Measurements from ENCODE around the gene RAB7B. TPM values are rescaled to one million over a fixed set of nuclear protein-coding genes. Genes with fewer than 3 reads are reported as not detected.

Gene RAB7B
- total and polyA plus RNA-seq, 4 donors = 0.08 to 0.89 (median 0.20) TPM; not detected in 1

DNA sequence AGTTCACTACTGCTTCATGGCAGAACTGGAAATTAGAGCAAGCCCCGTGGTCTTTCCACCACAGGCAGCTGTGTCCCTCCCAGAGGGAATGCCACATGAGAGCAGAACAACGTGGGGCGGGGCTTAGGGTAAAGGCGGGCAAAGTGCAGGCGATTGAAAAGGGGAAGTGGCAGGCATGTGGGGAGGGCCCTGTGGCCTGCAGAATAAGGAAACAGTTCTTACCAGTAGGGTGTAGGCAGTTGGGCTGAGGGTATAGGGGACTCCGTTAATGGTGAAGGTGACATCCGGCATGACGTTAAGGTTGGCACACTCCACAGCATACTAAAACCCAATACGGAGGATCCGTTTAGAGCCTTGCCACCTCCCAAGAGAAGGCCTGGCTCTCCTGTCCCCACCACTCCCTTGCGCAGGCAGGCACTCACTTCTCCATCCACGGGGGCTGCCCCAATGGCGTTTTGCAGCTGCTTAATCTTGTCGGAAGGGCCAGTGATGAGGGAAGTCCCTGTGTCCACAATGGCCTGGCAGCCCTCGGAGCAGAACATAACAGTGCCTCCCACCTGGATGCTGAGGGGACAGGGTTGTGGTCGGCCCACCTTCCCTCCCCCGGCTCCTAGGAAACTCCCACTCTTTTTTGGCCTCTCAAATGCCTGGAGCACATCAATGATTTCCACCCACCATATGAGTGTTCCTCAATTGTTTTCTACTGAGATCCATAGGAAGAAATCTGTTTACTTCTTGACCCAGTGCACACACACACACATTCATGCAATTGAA lies 9.1 kb upstream of the RAB7B start (continued):
- TF ChIP-seq HNF4G (IDR thresholded peaks at IDR 0.05) (no peak), TAF1 (conservative IDR thresholded peaks at IDR 0.05) (no peak), HNF4A (conservative IDR thresholded peaks at IDR 0.05) (no peak)
- TF ChIP-seq, protein P1, sequence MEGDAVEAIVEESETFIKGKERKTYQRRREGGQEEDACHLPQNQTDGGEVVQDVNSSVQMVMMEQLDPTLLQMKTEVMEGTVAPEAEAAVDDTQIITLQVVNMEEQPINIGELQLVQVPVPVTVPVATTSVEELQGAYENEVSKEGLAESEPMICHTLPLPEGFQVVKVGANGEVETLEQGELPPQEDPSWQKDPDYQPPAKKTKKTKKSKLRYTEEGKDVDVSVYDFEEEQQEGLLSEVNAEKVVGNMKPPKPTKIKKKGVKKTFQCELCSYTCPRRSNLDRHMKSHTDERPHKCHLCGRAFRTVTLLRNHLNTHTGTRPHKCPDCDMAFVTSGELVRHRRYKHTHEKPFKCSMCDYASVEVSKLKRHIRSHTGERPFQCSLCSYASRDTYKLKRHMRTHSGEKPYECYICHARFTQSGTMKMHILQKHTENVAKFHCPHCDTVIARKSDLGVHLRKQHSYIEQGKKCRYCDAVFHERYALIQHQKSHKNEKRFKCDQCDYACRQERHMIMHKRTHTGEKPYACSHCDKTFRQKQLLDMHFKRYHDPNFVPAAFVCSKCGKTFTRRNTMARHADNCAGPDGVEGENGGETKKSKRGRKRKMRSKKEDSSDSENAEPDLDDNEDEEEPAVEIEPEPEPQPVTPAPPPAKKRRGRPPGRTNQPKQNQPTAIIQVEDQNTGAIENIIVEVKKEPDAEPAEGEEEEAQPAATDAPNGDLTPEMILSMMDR (IDR thresholded peaks at IDR 0.05; ENCODE audit: low read depth, low read length, missing input control) = no peak

DNA sequence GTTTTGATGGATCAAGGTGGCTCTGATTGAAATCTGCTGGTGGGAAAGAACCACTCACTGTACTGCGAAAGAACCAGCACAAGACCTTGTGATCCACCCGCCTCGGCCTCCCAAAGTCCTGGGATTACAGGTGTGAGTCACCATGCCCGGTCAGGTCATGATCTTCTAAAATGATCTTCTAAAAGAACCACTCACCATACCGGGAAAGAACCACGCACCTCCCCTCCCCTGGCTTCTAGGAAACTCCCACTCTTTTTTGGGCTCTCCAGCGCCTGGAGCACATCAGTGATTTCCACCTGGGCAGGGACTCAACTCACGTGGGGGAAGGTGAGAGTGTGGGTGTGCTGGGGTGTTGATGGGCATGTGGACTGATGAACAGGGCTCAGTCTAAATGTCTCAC lies 7.9 kb upstream of the RAB7B start:
- H3K9ac ChIP-seq (ENCODE audit: low read depth in 1 of 2, low read length in 2 of 2) = no peak overlapping the region
- H3K27me3 ChIP-seq (ENCODE audit: control insufficient read depth in 4 of 4, insufficient read depth in 4 of 4, low read length in 3 of 4) = no peaks in the 10 kb centered on the region
- DNase-seq (ENCODE audit: low spot score) = no peak
- H3K9me3 ChIP-seq (ENCODE audit: control insufficient read depth in 4 of 4, low read length in 3 of 4) = no peaks in the 10 kb centered on the region
- TF ChIP-seq FOXA1 (IDR thresholded peaks at IDR 0.05) (no peak), YY1 (IDR thresholded peaks at IDR 0.05) (no peak), RAD21 (IDR thresholded peaks at IDR 0.05) (no peak), HNF4A (conservative IDR thresholded peaks at IDR 0.05) (no peak), GABPA (IDR thresholded peaks at IDR 0.05 in 1 of 2, conservative IDR thresholded peaks at IDR 0.05 in 1 of 2) (no peak), FOXA2 (IDR thresholded peaks at IDR 0.05) (no peak)
- TF ChIP-seq, protein P2, sequence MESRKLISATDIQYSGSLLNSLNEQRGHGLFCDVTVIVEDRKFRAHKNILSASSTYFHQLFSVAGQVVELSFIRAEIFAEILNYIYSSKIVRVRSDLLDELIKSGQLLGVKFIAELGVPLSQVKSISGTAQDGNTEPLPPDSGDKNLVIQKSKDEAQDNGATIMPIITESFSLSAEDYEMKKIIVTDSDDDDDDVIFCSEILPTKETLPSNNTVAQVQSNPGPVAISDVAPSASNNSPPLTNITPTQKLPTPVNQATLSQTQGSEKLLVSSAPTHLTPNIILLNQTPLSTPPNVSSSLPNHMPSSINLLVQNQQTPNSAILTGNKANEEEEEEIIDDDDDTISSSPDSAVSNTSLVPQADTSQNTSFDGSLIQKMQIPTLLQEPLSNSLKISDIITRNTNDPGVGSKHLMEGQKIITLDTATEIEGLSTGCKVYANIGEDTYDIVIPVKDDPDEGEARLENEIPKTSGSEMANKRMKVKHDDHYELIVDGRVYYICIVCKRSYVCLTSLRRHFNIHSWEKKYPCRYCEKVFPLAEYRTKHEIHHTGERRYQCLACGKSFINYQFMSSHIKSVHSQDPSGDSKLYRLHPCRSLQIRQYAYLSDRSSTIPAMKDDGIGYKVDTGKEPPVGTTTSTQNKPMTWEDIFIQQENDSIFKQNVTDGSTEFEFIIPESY (IDR thresholded peaks at IDR 0.05) = no peak
- TF ChIP-seq, protein P1 (IDR thresholded peaks at IDR 0.05; ENCODE audit: low read depth, low read length, missing input control) = no peak
- no peaks in the 10 kb centered on the region for H3K36me3 ChIP-seq (ENCODE audit: control insufficient read depth in 4 of 4, insufficient read depth in 3 of 4, low read depth in 1 of 4, low read length in 3 of 4)
- no peak overlapping the region for H3K27ac ChIP-seq (ENCODE audit: low read depth in 1 of 2, low read length in 2 of 2)
- 93% methylated on average over 8 of the region's 8 CpGs for WGBS
- H3K4me1 ChIP-seq (ENCODE audit: control insufficient read depth in 4 of 4, insufficient read depth in 4 of 4, low read length in 3 of 4) = no peaks in the 10 kb centered on the region
- no peak overlapping the region for H3K4me3 ChIP-seq (ENCODE audit: low read depth in 1 of 3, low read length in 3 of 3)

DNA sequence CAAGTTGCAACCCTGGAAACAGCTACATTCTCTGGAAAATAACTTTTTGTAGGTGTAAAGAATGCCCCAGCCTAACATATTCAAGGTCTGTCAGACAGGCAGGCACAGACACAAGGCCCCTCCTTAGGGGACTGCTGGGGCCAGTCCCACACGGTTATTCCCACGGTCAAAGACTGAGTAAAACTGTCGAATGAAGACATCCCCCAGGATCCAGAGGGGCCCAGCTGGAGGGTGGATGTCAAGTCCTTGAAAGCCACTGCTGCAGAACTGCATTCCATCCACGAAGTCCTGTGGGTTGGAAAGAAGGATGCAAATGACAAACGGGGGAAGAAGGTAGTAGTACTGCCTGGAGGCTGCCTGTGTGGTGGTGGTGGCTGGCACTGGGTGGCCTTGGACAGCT lies 6.9 kb upstream of the RAB7B start:
- no peak for DNase-seq (ENCODE audit: low spot score)
- no peak overlapping the region for H3K9ac ChIP-seq (ENCODE audit: low read depth in 1 of 2, low read length in 2 of 2)
- no peak for TF ChIP-seq RAD21 (IDR thresholded peaks at IDR 0.05)
- no peak for TF ChIP-seq FOXA2 (IDR thresholded peaks at IDR 0.05)
- TF ChIP-seq, protein P1 (IDR thresholded peaks at IDR 0.05; ENCODE audit: low read depth, low read length, missing input control) = no peak
- TF ChIP-seq NR2F2 (IDR thresholded peaks at IDR 0.05) = no peak
- TF ChIP-seq, protein P3, sequence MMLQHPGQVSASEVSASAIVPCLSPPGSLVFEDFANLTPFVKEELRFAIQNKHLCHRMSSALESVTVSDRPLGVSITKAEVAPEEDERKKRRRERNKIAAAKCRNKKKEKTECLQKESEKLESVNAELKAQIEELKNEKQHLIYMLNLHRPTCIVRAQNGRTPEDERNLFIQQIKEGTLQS (IDR thresholded peaks at IDR 0.05) = no peak
- TF ChIP-seq HNF4G (IDR thresholded peaks at IDR 0.05) = no peak
- TF ChIP-seq, protein P4, sequence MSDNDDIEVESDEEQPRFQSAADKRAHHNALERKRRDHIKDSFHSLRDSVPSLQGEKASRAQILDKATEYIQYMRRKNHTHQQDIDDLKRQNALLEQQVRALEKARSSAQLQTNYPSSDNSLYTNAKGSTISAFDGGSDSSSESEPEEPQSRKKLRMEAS (IDR thresholded peaks at IDR 0.05) = no peak
- TF ChIP-seq, protein P2 (IDR thresholded peaks at IDR 0.05) = no peak
- TF ChIP-seq SP1 (IDR thresholded peaks at IDR 0.05) = no peak
- no peak for TF ChIP-seq GABPA (IDR thresholded peaks at IDR 0.05 in 1 of 2, conservative IDR thresholded peaks at IDR 0.05 in 1 of 2)
- no peak for TF ChIP-seq RXRA (IDR thresholded peaks at IDR 0.05)
- no peak for TF ChIP-seq JUND (IDR thresholded peaks at IDR 0.05)
- TF ChIP-seq TAF1 (conservative IDR thresholded peaks at IDR 0.05) = no peak
- TF ChIP-seq YY1 (IDR thresholded peaks at IDR 0.05) = no peak

More for the DNA sequence above, 6.9 kb upstream of the RAB7B start:
- no peaks in the 10 kb centered on the region for H3K4me1 ChIP-seq (ENCODE audit: control insufficient read depth in 4 of 4, insufficient read depth in 4 of 4, low read length in 3 of 4)
- H3K36me3 ChIP-seq (ENCODE audit: control insufficient read depth in 4 of 4, insufficient read depth in 3 of 4, low read depth in 1 of 4, low read length in 3 of 4) = no peaks in the 10 kb centered on the region
- H3K27ac ChIP-seq (ENCODE audit: low read depth in 1 of 2, low read length in 2 of 2) = no peak overlapping the region
- no peak overlapping the region for H3K4me3 ChIP-seq (ENCODE audit: low read depth in 1 of 3, low read length in 3 of 3)
- WGBS = 82% methylated on average over 5 of the region's 5 CpGs
- no peaks in the 10 kb centered on the region for H3K9me3 ChIP-seq (ENCODE audit: control insufficient read depth in 4 of 4, low read length in 3 of 4)
- no peaks in the 10 kb centered on the region for H3K27me3 ChIP-seq (ENCODE audit: control insufficient read depth in 4 of 4, insufficient read depth in 4 of 4, low read length in 3 of 4)
